Stimulated activated CD8-positive, alpha-beta memory T cell treated with anti-CD3 and anti-CD28 coated beads, Interleukin-12 subunit alpha, Interleukin-12 subunit beta, amount 100 ng/mL, for 1 hour (primary cell): Measurements from ENCODE around the gene NUP155.
"Not testable (repeated sequence)": the region's sequence is repeated elsewhere in the genome, so short reads cannot be mapped to it uniquely, and the experiment has no call there.

Experiments used
- DNase-seq: peaks from one replicate; pipeline ENCODE4 v3.0.0-alpha.2; 2020; ENCODE audit warnings: low read depth

NUP155 gene

DNA sequence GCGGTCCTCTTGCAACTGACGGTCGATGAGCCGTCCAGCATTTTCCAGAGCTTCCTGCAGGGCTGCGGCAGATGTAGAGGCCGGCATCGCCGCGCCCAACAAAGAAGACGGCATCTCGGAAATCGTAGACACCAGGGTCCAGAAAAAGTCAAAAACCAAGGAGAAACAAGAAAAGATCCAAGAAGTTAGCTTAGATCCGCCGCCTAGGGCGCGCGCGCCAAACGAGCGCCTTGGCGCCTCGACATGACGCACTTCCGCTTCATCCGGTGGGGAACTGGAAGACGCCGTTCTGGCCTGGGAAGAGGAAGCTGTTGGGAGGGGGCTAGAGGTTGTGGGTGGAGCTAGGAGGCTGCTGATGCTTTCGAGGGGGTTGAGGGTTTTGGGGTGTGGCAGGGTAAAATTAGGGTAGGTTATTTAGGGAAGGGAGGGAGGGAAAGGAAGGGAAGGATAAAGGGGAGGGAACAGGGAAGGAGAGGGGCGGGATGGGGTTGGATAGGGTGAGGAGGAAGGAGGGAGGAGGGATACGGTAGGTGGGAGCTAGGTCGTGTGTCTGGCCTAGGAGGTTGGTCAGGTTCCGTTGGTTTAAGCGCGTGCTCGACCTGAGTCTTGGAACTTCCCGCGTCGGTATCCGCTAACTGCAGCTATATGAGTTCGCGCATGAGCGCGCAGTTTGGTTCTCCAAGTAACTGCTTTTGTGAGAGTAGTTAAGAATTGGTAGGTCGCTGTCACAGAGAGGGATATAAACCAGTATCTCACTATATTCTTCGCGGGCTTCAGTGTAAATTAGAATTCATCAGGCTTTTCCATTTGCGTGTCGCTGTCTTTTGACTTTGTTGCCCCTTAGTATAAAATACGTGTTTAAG lies at the start of gene NUP155:
TSS of gene NUP155 (minus strand) at position 243 of the 863 bp plus-strand sequence. CDS start at position 114, 129 bp downstream.
- peak; percentile 80 for DNase-seq

- no peak for DNase-seq
Measured at GRCh38 chr5:37417347-37417746, 46.4 kb upstream of the NUP155 start.

DNA sequence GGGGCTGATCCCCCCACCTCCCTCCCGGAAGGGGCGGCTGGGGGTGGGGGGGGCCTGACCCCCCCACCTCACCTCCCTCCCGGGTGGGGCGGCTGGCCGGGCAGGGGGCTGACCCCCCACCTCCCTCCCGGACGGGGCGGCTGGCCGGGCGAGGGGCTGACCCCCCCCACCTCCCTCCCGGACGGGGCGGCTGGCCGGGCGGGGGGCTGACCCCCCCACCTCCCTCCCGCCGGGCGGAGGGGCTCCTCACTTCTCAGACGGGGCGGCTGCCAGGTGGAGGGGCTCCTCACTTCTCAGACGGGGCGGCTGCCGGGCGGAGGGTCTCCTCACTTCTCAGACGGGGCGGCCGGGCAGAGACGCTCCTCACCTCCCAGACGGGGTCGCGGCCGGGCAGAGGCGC lies 44.5 kb upstream of the NUP155 start:
- DNase-seq: not testable (repeated sequence)

GRCh38 chr5:37412515-37412914 lies 41.6 kb upstream of the NUP155 start:
- DNase-seq: no peak

- DNase-seq: no peak
Measured at GRCh38 chr5:37400501-37400900, 29.6 kb upstream of the NUP155 start.

DNA sequence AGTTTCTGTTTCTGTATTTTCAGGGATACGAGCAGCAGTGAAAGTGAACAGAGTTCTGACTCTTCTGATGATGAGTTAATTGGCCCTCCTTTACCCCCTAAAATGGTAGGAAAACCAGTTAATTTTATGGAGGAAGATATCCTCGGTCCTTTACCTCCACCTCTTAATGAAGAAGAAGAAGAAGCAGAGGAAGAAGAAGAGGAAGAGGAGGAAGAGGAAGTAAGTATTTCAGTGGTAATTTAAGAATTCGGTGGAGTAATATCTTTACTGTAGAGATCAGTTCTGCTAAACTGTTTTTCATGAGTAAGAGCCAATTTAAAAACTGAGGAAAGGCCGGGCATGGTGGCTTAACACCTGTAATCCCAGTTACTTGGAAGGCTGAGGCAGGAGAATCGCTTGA lies 25.4 kb upstream of the NUP155 start:
- no peak for DNase-seq

GRCh38 chr5:37391591-37391990 lies 20.7 kb upstream of the NUP155 start:
- no peak for DNase-seq

DNA sequence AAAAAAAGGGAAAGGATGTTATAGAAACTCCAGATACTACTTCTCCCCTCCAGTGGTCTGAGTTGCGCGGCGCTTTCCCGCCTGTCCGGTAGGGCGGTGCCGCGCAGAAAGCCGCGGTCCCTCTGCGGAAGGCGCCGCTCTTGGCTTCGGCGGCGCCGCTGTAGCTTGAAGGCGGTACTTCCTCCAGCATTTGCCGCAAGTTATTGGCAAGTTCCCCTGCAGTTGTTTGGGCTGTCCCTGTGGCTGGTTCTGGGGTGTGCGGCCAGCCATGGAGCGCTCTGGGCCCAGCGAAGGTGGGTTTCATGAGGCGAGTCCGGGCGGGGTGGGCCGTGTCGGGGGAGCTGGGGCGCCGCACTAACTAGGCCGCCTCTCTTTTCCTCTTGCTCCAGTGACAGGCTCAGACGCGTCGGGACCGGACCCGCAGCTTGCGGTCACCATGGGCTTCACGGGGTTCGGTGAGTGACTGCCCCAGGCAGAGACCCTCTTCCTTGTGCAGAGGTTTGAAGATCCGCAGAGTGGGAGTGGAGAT lies 8.3 kb upstream of the NUP155 start, which contains the start of gene WDR70:
TSS of gene WDR70 (plus strand) at position 219 of the 529 bp plus-strand sequence. CDS start at position 269, 50 bp downstream.
- DNase-seq: peak; percentile 64

- not testable (repeated sequence) for DNase-seq
Measured at GRCh38 chr5:37378066-37378465, 7.2 kb upstream of the NUP155 start.

DNA sequence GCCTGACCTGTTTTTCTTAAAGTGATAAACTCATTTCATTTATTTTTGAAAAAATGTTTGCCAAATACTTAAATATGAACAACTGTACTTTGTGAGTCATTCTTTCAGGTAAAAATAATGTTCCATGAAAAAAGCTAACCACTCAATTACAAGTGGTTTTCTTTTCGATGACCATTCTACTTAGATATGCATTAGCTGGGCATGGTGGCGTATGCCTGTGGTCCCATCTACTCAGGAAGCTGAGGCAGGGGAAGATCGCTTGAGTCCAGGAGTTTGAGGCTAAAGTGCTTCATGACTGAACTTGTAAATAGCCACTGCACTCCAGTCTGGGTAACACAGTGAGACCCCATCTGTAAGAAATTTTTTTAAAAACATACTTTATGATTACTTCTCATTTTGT lies 4.2 kb upstream of the NUP155 start:
- no peak for DNase-seq

- DNase-seq: no peak
Measured at GRCh38 chr5:37370550-37370863, 399 bp downstream of the NUP155 start.

GRCh38 chr5:37355161-37355560 lies 15.7 kb downstream of the NUP155 start:
- no peak for DNase-seq

GRCh38 chr5:37342741-37343140 lies 28.2 kb downstream of the NUP155 start:
- not testable (repeated sequence) for DNase-seq

- DNase-seq: not testable (repeated sequence)
Measured at GRCh38 chr5:37334754-37335153, 36.2 kb downstream of the NUP155 start.

DNA sequence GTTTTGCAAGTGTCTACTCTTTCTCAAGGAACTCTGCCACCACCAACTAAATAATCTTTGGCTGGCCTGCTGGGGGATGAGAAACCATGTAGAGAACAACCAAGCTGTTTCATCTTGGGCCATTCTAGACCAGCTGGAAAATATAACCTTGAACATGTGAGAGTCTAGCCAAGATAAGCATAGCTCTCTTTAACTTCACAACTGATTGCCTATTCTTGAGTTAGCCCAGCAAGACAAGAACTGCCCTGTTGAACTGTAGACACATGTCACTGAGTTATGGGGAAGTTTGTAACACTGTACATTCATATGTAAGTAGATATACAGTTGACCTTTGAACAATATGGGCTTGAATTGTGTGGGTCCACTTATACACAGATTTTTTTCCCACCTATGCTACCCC lies 44.4 kb downstream of the NUP155 start:
- no peak for DNase-seq

DNA sequence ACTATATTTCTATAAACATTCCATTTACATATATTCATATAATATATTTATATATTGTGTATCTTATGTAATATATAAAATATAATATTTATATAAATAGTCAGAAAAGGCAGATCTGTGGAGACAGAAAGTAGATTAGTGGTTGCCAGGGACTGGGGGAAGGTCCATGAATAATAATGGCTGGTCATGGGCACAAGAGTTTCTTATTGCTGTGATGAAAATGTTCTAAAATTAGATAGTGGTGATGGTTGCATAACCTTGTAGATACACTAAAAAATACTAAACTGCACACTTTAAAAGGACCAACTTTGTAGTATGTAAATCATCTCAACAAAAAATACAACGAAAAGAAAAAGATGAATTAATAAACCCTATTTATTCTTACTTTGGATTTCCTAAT lies 47.3 kb downstream of the NUP155 start:
- DNase-seq: no peak

- DNase-seq: no peak
Measured at GRCh38 chr5:37319037-37319782, 51.7 kb downstream of the NUP155 start.

- no peak for DNase-seq
Measured at GRCh38 chr5:37316027-37316426, 54.9 kb downstream of the NUP155 start.

GRCh38 chr5:37310360-37310759 lies 60.5 kb downstream of the NUP155 start:
- no peak for DNase-seq

DNA sequence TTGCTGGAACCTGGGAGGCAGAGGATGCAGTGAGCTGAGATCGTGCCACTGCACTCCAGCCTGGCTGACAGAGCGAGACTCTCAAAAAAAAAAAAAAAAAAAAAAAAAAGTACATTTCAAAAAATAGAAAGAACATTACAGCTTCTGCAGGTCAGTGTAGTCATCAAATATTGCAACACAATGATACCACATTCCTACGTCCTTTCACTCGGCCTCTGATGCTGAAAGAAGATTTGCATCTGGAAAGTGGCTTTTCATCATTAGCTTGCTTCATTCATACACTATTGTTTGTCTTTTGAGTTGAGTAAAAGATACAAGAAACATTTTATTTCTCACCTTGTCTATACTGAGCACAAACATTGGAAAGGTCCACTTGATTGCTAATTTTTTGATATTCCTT lies 62.1 kb downstream of the NUP155 start:
- DNase-seq: no peak

DNA sequence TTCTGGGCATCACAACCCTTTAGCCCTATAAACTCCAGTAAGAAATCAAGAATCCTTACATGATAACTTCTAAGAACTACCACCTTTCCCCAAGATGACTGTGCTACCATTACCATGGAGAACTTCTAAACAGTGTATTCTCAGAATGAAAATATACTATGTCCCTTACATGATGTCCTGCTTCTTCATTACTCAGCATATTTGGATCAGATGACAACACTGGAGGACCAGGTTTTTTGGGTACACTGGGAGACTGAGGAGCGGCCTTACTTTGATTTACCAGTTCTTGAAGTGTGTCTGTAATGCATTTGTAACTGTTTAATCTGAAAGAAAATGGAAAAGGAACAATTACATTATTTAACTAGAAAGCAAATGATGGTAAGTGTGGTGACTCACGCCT lies 66.0 kb downstream of the NUP155 start:
- no peak for DNase-seq

DNA sequence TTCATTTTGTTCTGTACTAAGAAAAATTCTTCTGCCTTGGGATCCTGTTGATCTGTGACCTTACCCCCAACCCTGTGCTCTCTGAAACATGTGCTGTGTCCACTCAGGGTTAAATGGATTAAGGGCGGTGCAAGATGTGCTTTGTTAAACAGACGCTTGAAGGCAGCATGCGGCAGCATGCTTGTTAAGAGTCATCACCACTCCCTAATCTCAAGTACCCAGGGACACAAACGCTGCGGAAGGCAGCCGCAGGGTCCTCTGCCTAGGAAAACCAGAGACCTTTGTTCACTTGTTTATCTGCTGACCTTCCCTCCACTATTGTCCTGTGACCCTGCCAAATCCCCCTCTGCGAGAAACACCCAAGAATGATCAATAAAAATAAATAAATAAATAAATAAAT lies 74.6 kb downstream of the NUP155 start:
- DNase-seq: not testable (repeated sequence)

DNA sequence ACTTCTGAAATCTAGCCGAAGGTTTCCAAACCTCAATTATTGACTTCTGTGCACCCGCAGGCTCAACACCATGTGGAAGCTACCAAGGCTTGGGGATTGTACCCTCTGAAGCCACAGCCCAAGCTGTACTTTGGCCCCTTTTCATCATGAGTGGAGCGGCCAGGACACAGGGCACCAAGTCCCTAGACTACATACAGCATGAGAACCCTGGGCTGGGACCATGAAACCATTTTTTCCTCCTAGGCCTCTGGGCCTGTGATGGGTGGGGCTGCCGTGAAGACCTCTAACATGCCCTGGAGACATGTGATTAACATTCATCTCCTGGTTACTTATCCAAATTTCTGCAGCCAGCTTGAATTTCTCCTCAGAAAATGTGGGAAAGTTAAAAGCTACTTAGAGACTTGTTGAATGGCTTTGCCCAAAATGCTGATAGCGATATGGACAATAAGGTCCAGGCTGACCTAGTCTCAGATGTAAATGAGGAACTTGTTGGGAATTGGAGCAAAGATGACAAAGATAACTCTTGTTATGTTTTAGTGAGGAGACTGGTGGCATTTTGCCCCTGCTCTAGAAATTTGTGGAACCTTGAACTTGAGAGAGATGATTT lies 87.6 kb downstream of the NUP155 start:
- no peak for DNase-seq
